Fibroblast of mammary gland (primary cell): ENCODE results near the gene BIN1.
A peak's percentile ranks its signal among the peaks of the same experiment; 100 is the strongest.
"Not testable (repeated sequence)": the region's sequence is repeated elsewhere in the genome, so short reads cannot be mapped to it uniquely, and the experiment has no call there.

Experiments
- DNase-seq: peaks from one replicate; pipeline ENCODE4 v3.0.0-alpha.2; 2010; ENCODE audit warnings: low read depth
- H3K4me3 ChIP-seq: 2 replicates; pipeline ENCODE4 v1.5.1; 2011; ENCODE audit warnings: low read depth, mild to moderate bottlenecking, low read length, moderate library complexity; ENCODE audit not compliant: control insufficient read depth
- TF ChIP-seq, protein P1 (sequence below): conservative IDR thresholded peaks from 2 replicates; pipeline ENCODE4 v1.5.1; 2011; ENCODE audit warnings: low read depth, low read length, inconsistent platforms; ENCODE audit not compliant: control insufficient read depth, insufficient read depth

Gene BIN1

DNA sequence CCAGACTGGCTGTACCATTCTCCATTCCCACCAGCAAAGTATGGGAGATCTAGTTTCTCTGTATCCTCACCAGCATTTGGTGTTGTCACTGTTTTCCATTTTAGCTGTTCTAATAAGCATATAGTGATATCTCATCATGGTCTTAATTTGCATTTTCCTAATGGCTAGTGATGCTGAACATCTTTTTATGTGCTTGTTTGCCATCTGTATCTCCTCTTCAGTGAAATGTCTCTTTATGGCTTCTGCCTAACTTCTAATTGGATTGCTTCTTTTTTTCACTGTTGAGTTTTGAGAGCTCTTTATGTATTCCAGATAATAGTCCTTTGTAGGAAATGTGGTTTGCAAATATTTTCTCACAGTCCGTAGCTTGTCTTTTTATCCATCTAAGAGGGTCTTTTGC is 18.9 kb upstream of the BIN1 start:
- TF ChIP-seq, protein P1, sequence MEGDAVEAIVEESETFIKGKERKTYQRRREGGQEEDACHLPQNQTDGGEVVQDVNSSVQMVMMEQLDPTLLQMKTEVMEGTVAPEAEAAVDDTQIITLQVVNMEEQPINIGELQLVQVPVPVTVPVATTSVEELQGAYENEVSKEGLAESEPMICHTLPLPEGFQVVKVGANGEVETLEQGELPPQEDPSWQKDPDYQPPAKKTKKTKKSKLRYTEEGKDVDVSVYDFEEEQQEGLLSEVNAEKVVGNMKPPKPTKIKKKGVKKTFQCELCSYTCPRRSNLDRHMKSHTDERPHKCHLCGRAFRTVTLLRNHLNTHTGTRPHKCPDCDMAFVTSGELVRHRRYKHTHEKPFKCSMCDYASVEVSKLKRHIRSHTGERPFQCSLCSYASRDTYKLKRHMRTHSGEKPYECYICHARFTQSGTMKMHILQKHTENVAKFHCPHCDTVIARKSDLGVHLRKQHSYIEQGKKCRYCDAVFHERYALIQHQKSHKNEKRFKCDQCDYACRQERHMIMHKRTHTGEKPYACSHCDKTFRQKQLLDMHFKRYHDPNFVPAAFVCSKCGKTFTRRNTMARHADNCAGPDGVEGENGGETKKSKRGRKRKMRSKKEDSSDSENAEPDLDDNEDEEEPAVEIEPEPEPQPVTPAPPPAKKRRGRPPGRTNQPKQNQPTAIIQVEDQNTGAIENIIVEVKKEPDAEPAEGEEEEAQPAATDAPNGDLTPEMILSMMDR = no peak
- H3K4me3 ChIP-seq = no peak overlapping the region
- no peak for DNase-seq

DNA sequence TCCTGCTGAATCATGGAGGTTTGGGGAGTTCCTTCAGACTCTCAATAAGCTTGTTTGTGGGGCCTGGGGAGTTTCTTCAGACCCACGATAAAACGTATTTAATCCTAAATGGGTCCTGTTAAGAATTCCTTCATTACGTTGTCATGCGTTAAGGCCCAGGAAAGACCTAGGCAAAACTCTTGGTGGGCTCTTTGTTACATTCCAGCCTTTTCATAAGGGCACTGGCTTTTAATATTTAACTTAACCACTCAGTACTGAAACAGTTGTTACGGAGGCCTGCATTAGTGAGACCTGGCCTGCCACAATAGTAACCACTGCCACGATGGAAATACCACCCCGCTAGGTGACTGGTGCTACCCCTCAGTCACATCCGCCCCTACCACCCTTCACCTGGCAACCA is 17.5 kb upstream of the BIN1 start:
- TF ChIP-seq, protein P1 = no peak
- DNase-seq = no peak
- no peak overlapping the region for H3K4me3 ChIP-seq

DNA sequence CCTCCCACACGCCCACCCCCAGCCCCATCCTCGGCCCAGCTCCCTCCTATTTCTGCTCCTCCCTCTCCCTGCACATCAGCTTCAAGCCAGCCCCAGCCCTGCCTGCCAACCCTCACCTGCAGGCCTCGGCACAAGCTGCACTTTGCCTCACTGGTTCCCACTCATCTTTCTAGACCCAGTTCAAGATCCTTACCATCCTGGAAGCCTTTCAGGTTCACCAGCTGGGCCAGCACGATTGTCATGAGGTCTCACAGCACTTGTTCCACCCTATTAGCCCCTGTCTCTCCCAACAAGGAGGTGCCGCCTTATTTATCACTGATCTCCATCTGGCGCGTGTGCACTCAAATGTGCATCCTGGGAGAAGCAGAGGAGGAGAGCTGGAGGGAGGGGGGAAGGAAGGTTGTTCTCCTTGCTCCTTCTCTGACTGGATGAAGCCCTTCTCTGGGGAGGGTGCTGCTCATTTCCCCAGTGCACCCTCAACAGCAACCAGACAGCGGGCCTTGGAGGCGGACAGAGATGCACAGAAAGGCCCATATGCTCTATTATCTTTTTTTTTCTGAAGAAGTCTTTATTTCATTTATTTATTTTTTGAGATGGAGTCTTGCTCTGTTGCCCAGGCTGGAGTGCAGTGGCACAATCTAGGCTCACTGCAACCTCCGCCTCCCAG is 15.5 kb upstream of the BIN1 start:
- DNase-seq = no peak
- H3K4me3 ChIP-seq = no peak overlapping the region
- TF ChIP-seq, protein P1 = no peak

DNA sequence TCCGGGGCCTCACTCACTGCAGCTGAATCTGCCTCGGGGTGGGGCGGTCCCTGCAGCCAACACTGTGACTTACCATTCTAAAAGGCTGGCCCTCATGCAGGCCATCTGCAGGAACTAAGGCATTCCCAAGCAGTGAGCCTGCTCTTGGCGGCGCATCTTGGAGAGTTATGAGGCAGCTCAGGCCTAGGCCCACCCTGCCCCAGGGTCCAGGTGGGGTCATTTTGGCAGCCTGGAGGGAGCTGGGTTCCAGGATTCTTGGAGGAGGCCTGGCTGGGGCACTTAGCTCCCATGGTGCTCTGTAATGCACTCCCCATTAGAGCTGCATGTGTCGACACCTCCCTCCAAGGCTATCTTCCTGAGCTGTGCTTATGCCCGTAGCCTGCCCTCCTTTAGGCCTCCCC is 14.8 kb upstream of the BIN1 start:
- DNase-seq = peak; percentile 64
- TF ChIP-seq, protein P1 = no peak
- no peak overlapping the region for H3K4me3 ChIP-seq

DNA sequence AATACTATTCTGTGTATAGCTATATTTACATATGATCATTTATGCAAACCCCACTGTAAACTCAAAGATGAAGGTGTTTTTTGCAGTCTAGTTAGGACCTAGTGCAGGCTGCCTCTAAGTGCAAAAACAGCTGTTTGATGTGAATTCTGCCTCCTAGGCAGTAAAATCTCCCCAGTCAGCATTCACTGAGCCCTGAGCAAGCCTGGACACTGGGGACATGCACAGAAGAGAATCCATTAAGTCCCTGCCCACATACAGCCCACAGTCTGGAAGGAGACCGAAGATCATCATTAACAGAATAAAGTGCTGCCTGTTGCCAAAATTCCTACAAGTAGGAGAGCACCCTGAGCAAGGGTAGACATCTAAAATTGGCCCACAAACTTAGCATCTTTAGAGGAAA is 14.4 kb upstream of the BIN1 start:
- DNase-seq = no peak
- TF ChIP-seq, protein P1 = no peak
- no peak overlapping the region for H3K4me3 ChIP-seq

DNA sequence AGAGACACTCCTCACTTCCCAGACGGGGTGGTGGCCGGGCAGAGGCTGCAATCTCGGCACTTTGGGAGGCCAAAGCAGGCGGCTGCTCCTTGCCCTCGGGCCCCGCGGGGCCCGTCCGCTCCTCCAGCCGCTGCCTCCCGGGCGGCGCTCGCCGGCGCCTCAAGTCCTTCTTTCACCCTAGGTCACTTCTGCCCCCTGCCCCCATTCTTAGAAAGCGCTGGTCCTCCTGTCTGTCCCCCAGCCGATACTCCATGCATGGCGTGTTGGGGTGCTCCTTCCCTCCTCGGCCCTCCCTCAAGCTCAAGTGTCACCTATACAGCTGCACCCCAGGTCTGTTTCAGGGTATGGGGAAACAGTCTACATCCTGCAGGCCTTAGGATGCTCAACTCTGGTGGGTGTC is 13.5 kb upstream of the BIN1 start:
- not testable (repeated sequence) for DNase-seq, H3K4me3 ChIP-seq

DNA sequence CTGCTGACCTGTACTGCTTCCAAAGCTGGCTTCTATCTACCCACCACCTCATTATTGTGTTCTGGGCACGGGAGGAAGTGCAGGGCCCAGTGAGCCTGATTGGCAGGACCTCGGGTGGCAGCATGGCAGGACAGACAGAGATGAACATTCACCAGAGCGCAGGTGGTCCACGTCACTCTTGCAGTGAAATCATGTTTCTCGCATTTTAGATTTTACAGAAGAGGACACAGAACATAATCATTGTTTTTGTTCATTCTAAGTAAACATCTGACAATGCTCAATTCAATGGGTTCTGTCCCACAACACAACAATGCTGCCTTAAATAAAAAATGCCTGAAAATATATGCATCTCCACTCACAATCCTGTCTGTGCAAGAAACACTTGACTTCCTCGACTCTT is 11.5 kb upstream of the BIN1 start:
- H3K4me3 ChIP-seq = no peak overlapping the region
- TF ChIP-seq, protein P1 = no peak
- DNase-seq = no peak
